Muscle layer of duodenum (tissue), 2 donors: ENCODE data around the gene CCDC69.

ENCODE experiments used
- H3K27ac ChIP-seq: one replicate; pipeline ENCODE4 v1.7.0; 2013; ENCODE audit warnings: mild to moderate bottlenecking, low read length
- H3K27me3 ChIP-seq: one replicate; pipeline ENCODE4 v1.7.0; 2013; ENCODE audit warnings: low read depth, mild to moderate bottlenecking, control low read depth, low read length
- H3K36me3 ChIP-seq, 2 donors: one replicate each; pipeline ENCODE4 v1.7.0; 2013; ENCODE audit warnings: low read length in 2 of 2, control low read depth in 1 of 2, mild to moderate bottlenecking in 1 of 2; ENCODE audit not compliant: insufficient read depth in 2 of 2, control insufficient read depth in 1 of 2
- H3K4me1 ChIP-seq, 2 donors: one replicate each; pipeline ENCODE4 v1.7.0; 2013; ENCODE audit warnings: low read length in 2 of 2, mild to moderate bottlenecking in 2 of 2, control low read depth in 1 of 2, moderate library complexity in 1 of 2; ENCODE audit not compliant: insufficient read depth in 2 of 2, control insufficient read depth in 1 of 2
- H3K4me3 ChIP-seq, 2 donors: one replicate each; pipeline ENCODE4 v1.7.0; 2013; ENCODE audit warnings: low read length in 2 of 2, low read depth in 1 of 2, mild to moderate bottlenecking in 1 of 2
- H3K9me3 ChIP-seq, 2 donors: one replicate each; pipeline ENCODE4 v1.7.0; 2013; ENCODE audit warnings: low read length in 2 of 2, control low read depth in 1 of 2, mild to moderate bottlenecking in 1 of 2; ENCODE audit not compliant: control insufficient read depth in 1 of 2
- donor health status: healthy.

The CCDC69 gene

GRCh38 chr5:151219789-151220188 lies 4.1 kb downstream of the CCDC69 start:
- no peak overlapping the region for H3K4me3 ChIP-seq
- peaks cover 36 to 81% of the 10 kb centered on the region in 2 donors for H3K4me1 ChIP-seq
- H3K36me3 ChIP-seq, result peaks cover 0 to 3% of the 10 kb centered on the region in 2 donors
- no peaks in the 10 kb centered on the region for H3K27me3 ChIP-seq
- H3K9me3 ChIP-seq, result no peaks in the 10 kb centered on the region
- H3K27ac ChIP-seq, result no peak overlapping the region

GRCh38 chr5:151219138-151219537 lies 4.8 kb downstream of the CCDC69 start:
- no peaks in the 10 kb centered on the region for H3K9me3 ChIP-seq
- H3K27ac ChIP-seq, result no peak overlapping the region
- H3K4me1 ChIP-seq, result peaks cover 42 to 83% of the 10 kb centered on the region in 2 donors

DNA sequence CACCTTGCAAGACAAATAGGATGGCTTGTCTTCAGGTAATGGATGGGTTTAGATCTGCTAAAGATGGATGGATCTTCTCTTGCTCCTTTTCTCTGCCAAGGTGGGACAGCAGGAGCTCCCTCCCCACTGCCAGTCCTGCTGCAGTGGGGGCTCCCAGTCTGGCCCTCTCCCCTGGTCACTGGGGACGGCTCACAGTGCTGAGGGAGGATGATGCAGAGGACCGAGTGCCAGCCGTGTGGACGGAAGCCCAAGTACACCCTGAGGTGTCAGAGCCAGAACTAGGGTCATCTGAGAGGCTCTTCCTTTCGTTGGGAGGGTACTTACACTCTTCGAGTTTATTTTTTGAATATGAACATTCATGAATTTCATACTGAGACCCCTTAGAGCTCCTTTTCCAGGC lies 5.7 kb downstream of the CCDC69 start:
- H3K4me3 ChIP-seq, result no peak overlapping the region
- H3K36me3 ChIP-seq, result peaks cover 0 to 3% of the 10 kb centered on the region in 2 donors
- peak overlapping the region; percentile 65 for H3K27ac ChIP-seq
- H3K27me3 ChIP-seq, result no peaks in the 10 kb centered on the region
- H3K4me1 ChIP-seq, result peaks cover 50 to 87% of the 10 kb centered on the region in 2 donors
- H3K9me3 ChIP-seq, result no peaks in the 10 kb centered on the region

More at GRCh38 chr5:151219138-151219537, 4.8 kb downstream of the CCDC69 start:
- peaks cover 0 to 3% of the 10 kb centered on the region in 2 donors for H3K36me3 ChIP-seq
- no peak overlapping the region for H3K4me3 ChIP-seq
- H3K27me3 ChIP-seq, result no peaks in the 10 kb centered on the region

GRCh38 chr5:151216781-151217180 lies 7.1 kb downstream of the CCDC69 start:
- no peaks in the 10 kb centered on the region for H3K9me3 ChIP-seq
- H3K4me3 ChIP-seq, result no peak overlapping the region
- H3K27me3 ChIP-seq, result no peaks in the 10 kb centered on the region
- peaks cover 0 to 3% of the 10 kb centered on the region in 2 donors for H3K36me3 ChIP-seq
- peak overlapping the region; percentile 23 for H3K27ac ChIP-seq
- H3K4me1 ChIP-seq, result peaks cover 42 to 78% of the 10 kb centered on the region in 2 donors

DNA sequence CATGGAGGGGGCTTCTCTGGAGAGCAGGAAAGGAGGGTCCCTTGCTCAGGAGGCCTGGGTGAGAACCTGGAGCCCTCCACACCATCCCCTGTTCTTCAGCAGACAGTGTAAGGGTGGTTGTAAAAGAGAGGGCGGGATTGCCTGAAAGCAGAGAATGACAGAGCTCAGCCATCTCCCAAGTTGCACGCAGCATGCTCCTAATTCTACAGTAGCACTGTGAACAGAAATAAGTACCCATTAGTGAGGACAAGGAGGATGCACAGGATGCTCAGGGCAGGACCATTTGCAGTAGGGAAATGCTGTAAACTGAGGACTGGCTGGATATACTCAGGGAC lies 8.4 kb downstream of the CCDC69 start:
- H3K36me3 ChIP-seq, result peaks cover 0 to 3% of the 10 kb centered on the region in 2 donors
- no peaks in the 10 kb centered on the region for H3K9me3 ChIP-seq
- no peak overlapping the region for H3K4me3 ChIP-seq
- H3K27ac ChIP-seq, result peak overlapping the region; percentile 46
- peaks cover 35 to 66% of the 10 kb centered on the region in 2 donors for H3K4me1 ChIP-seq
- H3K27me3 ChIP-seq, result no peaks in the 10 kb centered on the region

- Histone ChIP-seq H3K4me3 (peak overlapping the region; percentile 1 to 11), H3K27ac (peak overlapping the region; percentile 81), H3K4me1 (peaks cover 35 to 59% of the 10 kb centered on the region in 2 donors), H3K36me3 (peaks cover 0 to 3% of the 10 kb centered on the region in 2 donors), H3K9me3 (no peaks in the 10 kb centered on the region), H3K27me3 (no peaks in the 10 kb centered on the region)
Observed at GRCh38 chr5:151214614-151215545, 9.0 kb downstream of the CCDC69 start.

DNA sequence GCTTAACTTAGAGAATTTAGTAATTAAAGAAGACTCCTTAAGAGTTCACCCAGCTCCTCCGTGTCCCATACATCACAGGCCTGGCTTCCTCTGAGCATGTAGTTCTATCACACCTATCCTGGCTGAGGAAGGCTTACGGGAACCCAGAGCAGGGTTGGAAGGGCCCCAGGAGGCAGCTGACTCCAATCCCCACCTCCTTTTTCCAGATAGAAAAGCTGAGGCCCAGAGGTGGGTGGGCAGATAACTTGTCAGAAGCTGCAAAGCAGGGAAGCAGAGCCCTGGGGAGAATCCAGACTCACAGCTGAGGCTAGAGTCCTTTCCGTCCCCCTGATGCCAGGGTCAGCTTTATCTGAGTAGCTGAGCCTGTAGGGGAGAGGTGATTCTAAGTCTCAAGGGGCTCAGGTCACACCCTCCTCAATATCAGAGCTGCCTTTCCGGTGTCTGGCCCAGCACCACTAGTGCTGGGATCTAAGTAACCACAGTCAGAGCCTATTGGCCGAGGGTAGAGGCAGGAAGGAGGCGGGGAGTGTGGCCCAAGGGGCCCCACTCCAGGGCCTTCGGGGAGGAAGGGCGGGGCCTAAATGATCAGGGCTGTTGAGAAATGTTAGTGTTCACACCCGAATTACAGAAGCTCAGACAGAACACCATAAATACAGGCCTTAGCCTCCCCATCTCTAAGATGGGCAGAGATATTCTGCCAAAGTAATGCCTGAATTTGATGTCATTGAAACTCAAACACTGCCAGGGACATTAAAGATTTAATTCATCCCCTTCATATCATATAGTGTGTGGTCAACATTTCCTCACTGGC lies 9.9 kb downstream of the CCDC69 start:
- H3K4me3 ChIP-seq, result peak overlapping the region; percentile 12 to 18
- H3K4me1 ChIP-seq, result peaks cover 35 to 57% of the 10 kb centered on the region in 2 donors

GRCh38 chr5:151212406-151212798 lies 11.5 kb downstream of the CCDC69 start:
- Histone ChIP-seq H3K4me1 (peaks cover 27 to 50% of the 10 kb centered on the region in 2 donors), H3K27ac (peak overlapping the region; percentile 46), H3K36me3 (no peaks in the 10 kb centered on the region), H3K4me3 (no peak overlapping the region), H3K9me3 (no peaks in the 10 kb centered on the region), H3K27me3 (no peaks in the 10 kb centered on the region)

More for the DNA sequence above, 9.9 kb downstream of the CCDC69 start:
- Histone ChIP-seq H3K9me3 (no peaks in the 10 kb centered on the region), H3K27ac (peak overlapping the region; percentile 81), H3K36me3 (peaks cover 0 to 3% of the 10 kb centered on the region in 2 donors), H3K27me3 (no peaks in the 10 kb centered on the region)

DNA sequence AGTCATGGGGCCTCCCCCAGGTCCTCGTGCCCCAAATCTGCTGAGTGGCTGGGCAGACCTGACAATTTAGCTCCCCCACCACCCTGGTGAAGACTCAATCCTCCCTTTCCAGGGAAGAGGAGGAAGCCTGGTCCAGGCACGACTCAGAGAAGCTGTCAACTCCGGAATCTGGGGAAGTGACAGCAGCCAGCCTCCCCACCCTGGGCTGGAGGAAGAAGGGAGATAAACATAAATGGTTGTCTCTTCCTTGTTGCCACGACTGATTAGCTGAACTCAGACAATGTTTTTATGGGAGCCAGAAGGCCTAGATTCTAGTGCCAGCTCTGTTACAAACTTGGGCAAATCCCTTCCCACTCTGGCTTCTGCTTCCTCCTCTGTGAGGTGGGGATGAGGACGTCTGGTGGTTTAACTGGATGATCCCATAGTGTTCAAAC lies 15.4 kb downstream of the CCDC69 start:
- no peaks in the 10 kb centered on the region for H3K27me3 ChIP-seq
- H3K36me3 ChIP-seq, result no peaks in the 10 kb centered on the region
- H3K4me3 ChIP-seq, result no peak overlapping the region
- H3K27ac ChIP-seq, result peak overlapping the region; percentile 68
- H3K4me1 ChIP-seq, result peaks cover 2 to 20% of the 10 kb centered on the region in 2 donors
- no peaks in the 10 kb centered on the region for H3K9me3 ChIP-seq

GRCh38 chr5:151205411-151205810 lies 18.5 kb downstream of the CCDC69 start:
- Histone ChIP-seq H3K27me3 (no peaks in the 10 kb centered on the region), H3K4me1 (peaks cover 4 to 15% of the 10 kb centered on the region in 2 donors), H3K27ac (no peak overlapping the region), H3K4me3 (no peak overlapping the region), H3K36me3 (peaks cover 7 to 12% of the 10 kb centered on the region in 2 donors), H3K9me3 (no peaks in the 10 kb centered on the region)

DNA sequence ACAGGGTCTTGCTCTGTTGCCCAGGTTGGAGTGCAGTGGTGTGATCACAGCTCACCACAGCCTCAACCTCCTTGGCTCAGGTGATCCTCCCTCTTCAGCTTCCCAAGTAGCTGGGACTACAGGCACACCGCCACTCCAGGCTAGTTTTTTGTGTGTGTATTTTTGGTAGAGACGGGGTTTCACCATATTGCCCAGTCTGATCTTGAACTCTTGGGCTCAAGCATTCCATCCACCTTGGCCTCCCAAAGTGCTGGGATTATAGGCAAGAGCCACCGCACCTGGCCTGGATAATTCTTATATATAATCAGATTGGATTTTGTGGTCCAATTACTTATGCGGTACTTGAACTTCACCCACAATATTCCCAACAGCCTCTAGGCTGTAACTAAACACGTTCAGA lies 19.8 kb downstream of the CCDC69 start:
- H3K36me3 ChIP-seq, result peaks cover 16 to 21% of the 10 kb centered on the region in 2 donors
- no peak overlapping the region for H3K27ac ChIP-seq
- H3K9me3 ChIP-seq, result no peaks in the 10 kb centered on the region
- H3K4me3 ChIP-seq, result no peak overlapping the region
- H3K4me1 ChIP-seq, result peaks cover 4 to 8% of the 10 kb centered on the region in 2 donors
- no peaks in the 10 kb centered on the region for H3K27me3 ChIP-seq
